Measurements from ENCODE around the gene ZNF236. TPM values are rescaled to one million over a fixed set of nuclear protein-coding genes. Genes with fewer than 3 reads are reported as not detected.

Gene ZNF236
- total and polyA plus RNA-seq, 10 of the 15 experiments (the other 5 are each of a cell fraction or from before 2014, with no cell fraction given), result 1.0 to 14.4 (median 5.9) TPM

GRCh38 chr18:77009675-77010074 is 187.3 kb downstream of the ZNF236 start:
- Histone ChIP-seq H3K79me2 (ENCODE audit: control insufficient read depth, insufficient read depth, low read length) (no peaks in the 10 kb centered on the region), H3K4me2 (ENCODE audit: control insufficient read depth, insufficient read depth) (no peak overlapping the region), H3K9ac (ENCODE audit: control insufficient read depth, insufficient read depth, low read length) (no peak overlapping the region), H3K27ac (ENCODE audit: control insufficient read depth, insufficient read depth) (no peak overlapping the region), H2AFZ (ENCODE audit: control insufficient read depth, low read depth, low read length) (no peak overlapping the region), H3K27me3 (replicated peaks in 1 of 2; ENCODE audit: control insufficient read depth in 2 of 2, insufficient read depth in 2 of 2, low read length in 1 of 2) (no peaks in the 10 kb centered on the region), H3K9me3 (replicated peaks; ENCODE audit: control insufficient read depth, insufficient read depth, low read length) (no peaks in the 10 kb centered on the region), H3K4me1 (ENCODE audit: control insufficient read depth, insufficient read depth, low read length) (no peaks in the 10 kb centered on the region), H4K20me1 (ENCODE audit: control insufficient read depth, insufficient read depth) (no peaks in the 10 kb centered on the region), H3K36me3 (ENCODE audit: control insufficient read depth in 2 of 2, insufficient read depth in 2 of 2, low read length in 1 of 2) (peaks cover 0 to 6% of the 10 kb centered on the region in 2 experiments; a peak in 3 of 4 replicates), H3K4me3 (no peak overlapping the region)
- CTCF ChIA-PET, result interaction anchor here (3.0 kb wide), 1 partner anchor 10 kb away, joined by 19 read pairs; no protein-coding TSS in a partner anchor
- intact Hi-C loops (cut with micrococcal nuclease; ENCODE audit: unreplicated experiment), result no loop called here
- no peak for FAIRE-seq
- no peak for TF ChIP-seq RFX5 (IDR thresholded peaks at IDR 0.05; ENCODE audit: low read depth, low read length)
- TF ChIP-seq MAX (IDR thresholded peaks at IDR 0.05; ENCODE audit: low read depth, low read length), result no peak
- TF ChIP-seq ZZZ3 (IDR thresholded peaks at IDR 0.05; ENCODE audit: control insufficient read depth, insufficient read length, low read depth), result no peak
- no peak for TF ChIP-seq HDAC2 (IDR thresholded peaks at IDR 0.05)
- TF ChIP-seq NKRF (conservative IDR thresholded peaks at IDR 0.05), result no peak
- no peak for TF ChIP-seq BCL11A (IDR thresholded peaks at IDR 0.05; ENCODE audit: low read depth, low read length)
- no peak for TF ChIP-seq YBX1 (IDR thresholded peaks at IDR 0.05)
- no peak for TF ChIP-seq PAX5 (IDR thresholded peaks at IDR 0.05; ENCODE audit: borderline replicate concordance, low read depth, low read length)
- TF ChIP-seq NFXL1 (IDR thresholded peaks at IDR 0.05; ENCODE audit: borderline replicate concordance), result no peak
- no peak for TF ChIP-seq TARDBP (IDR thresholded peaks at IDR 0.05; ENCODE audit: borderline replicate concordance)
- RAD21 ChIA-PET (ENCODE audit: unreplicated experiment), result interaction anchor here (0.6 kb wide), 1 partner anchor 8 kb away, joined by 4 read pairs; no protein-coding TSS in a partner anchor
- in situ Hi-C loops (cut with MboI), result loop anchor here (10.0 kb wide), 1 partner anchor 645 kb away; no protein-coding TSS in a partner anchor
- BruUV-seq (replicated peaks), result no TSS peak
- no peak for ATAC-seq
- SMC1A ChIA-PET (ENCODE audit: uncharacterized antibody, unreplicated experiment), result no interaction called here
- POLR2A ChIA-PET, result no interaction called here
- DNase-seq (ENCODE audit: low read depth, low spot score), result no peak
- 88% methylated on average over 19 of the region's 19 CpGs for WGBS (ENCODE audit: insufficient coverage, insufficient replicate concordance, low lambda C conversion rate, missing lambda C conversion rate)
